Lower lobe of right lung (tissue), 2 donors: ENCODE data around the gene FAM156A. TPM values are rescaled to one million over a fixed set of nuclear protein-coding genes. Genes with fewer than 3 reads are reported as not detected.
"Not testable (repeated sequence)": the region's sequence is repeated elsewhere in the genome, so short reads cannot be mapped to it uniquely, and the experiment has no call there.

Source experiments
- ATAC-seq, 2 donors: fragments of 200-7000 bp; cut with Tn5 transposase; one replicate each; pipeline ENCODE4 v1.9.1; 2020 to 2022; ENCODE audit warnings: mild to moderate bottlenecking in 2 of 2, moderate library complexity in 2 of 2
- DNase-seq: peaks from one replicate; pipeline ENCODE4 v3.0.0-alpha.2; 2020
- H3K27ac ChIP-seq: fragments of 200-600 bp; one replicate; pipeline ENCODE4 v1.8.0; 2022
- H3K27me3 ChIP-seq: fragments of 200-600 bp; one replicate; pipeline ENCODE4 v1.8.0; 2022; ENCODE audit warnings: low read depth
- H3K36me3 ChIP-seq: fragments of 200-600 bp; one replicate; pipeline ENCODE4 v1.8.0; 2022; ENCODE audit warnings: mild to moderate bottlenecking
- H3K4me1 ChIP-seq: fragments of 200-600 bp; one replicate; pipeline ENCODE4 v1.8.0; 2022
- H3K4me3 ChIP-seq: fragments of 200-600 bp; one replicate; pipeline ENCODE4 v1.8.0; 2022; ENCODE audit warnings: mild to moderate bottlenecking
- H3K9me3 ChIP-seq: fragments of 200-600 bp; one replicate; pipeline ENCODE4 v1.8.0; 2022
- intact Hi-C: fragments of 100-400 bp; cut with DNase I; formaldehyde crosslinking; loops from one replicate; pipeline ENCODE4 v1.11.0; 2022
- total RNA-seq: library from RNA; stranded (reverse); fragmentation: NEBNext Ultra II Directional; extraction: Animal tissue kit (Norgen Biotek cat#: 25700); gene quantifications from one replicate; pipeline ENCODE4 v1.2.1, GENCODE V29; 2021
- donor health status: DM: no; HTN: yes; CAD: no; lungs with severe emphysema.

FAM156A gene
- total RNA-seq, 1 donor from 2014 or later, result 20.6 TPM

DNA sequence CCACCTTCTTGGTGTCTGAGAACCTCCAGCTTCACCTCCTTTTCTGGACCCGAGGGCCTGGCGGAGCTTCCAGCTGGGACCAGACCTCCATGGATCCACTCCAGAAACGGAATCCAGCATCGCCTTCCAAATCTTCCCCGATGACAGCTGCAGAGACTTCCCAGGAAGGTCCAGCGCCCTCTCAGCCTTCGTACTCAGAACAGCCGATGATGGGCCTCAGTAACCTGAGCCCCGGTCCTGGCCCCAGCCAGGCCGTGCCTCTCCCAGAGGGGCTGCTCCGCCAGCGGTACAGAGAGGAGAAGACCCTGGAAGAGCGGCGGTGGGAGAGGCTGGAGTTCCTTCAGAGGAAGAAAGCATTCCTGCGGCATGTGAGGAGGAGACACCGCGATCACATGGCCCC lies 51.2 kb downstream of the FAM156A start:
- DNase-seq, H3K4me1 ChIP-seq, H3K36me3 ChIP-seq, intact Hi-C loops, H3K27me3 ChIP-seq, ATAC-seq, H3K27ac ChIP-seq, H3K9me3 ChIP-seq, H3K4me3 ChIP-seq: not testable (repeated sequence)

GRCh38 chrX:52906072-52906471 lies 52.2 kb downstream of the FAM156A start:
- intact Hi-C loops, H3K9me3 ChIP-seq, H3K36me3 ChIP-seq, H3K4me1 ChIP-seq, DNase-seq, H3K27ac ChIP-seq, H3K27me3 ChIP-seq, H3K4me3 ChIP-seq, ATAC-seq: not testable (repeated sequence)

GRCh38 chrX:52905531-52905930 lies 52.8 kb downstream of the FAM156A start:
- H3K27ac ChIP-seq, ATAC-seq, H3K36me3 ChIP-seq, H3K4me3 ChIP-seq, H3K9me3 ChIP-seq, intact Hi-C loops, DNase-seq, H3K27me3 ChIP-seq, H3K4me1 ChIP-seq: not testable (repeated sequence)

Other genes starting within 250 kb of the FAM156A start
- gene SSX2B, start 207.3 kb downstream of the FAM156A start, total RNA-seq, result not detected
- gene SPANXN5, start 161.1 kb downstream of the FAM156A start, total RNA-seq, result not detected
- gene XAGE5, start 147.2 kb downstream of the FAM156A start, total RNA-seq, result not detected
- gene XAGE3, start 90.4 kb downstream of the FAM156A start, total RNA-seq, result not detected
- gene FAM156B, start 61.2 kb downstream of the FAM156A start, total RNA-seq, result 17.7 TPM
- gene GPR173, start 90.3 kb upstream of the FAM156A start, total RNA-seq, result 0.56 TPM
- 27.9 TPM for gene TSPYL2, start 123.8 kb upstream of the FAM156A start, total RNA-seq
- 14.8 TPM for gene KANTR, start 135.6 kb upstream of the FAM156A start, total RNA-seq